HEK293 (cell line): ENCODE data around the gene TRMU.
A peak's percentile ranks its signal among the peaks of the same experiment; 100 is the strongest.

Experiments
- CTCF ChIA-PET: fragments of 350-600 bp; formaldehyde crosslinking; extraction: SDS; loops from one replicate; lab custom pipeline; 2021; ENCODE audit warnings: antibody characterized with exemption; lab: Yijun Ruan, JAX
- POLR2A ChIA-PET: fragments of 300-600 bp; formaldehyde crosslinking; extraction: SDS; loops from one replicate; lab custom pipeline; 2020; ENCODE audit warnings: antibody characterized with exemption, inconsistent platforms; lab: Yijun Ruan, JAX
- H3K27ac ChIP-seq: fragments of 200-500 bp; sonication (Bioruptor generic); 2 replicates; pipeline ENCODE4 v1.5.1; 2014; ENCODE audit warnings: low read depth, low read length, control low read depth, inconsistent platforms; ENCODE audit errors: extremely low read depth
- H3K36me3 ChIP-seq, 2 experiments: fragments of 200-500 bp in 1 of 2; sonication (Bioruptor generic) in 1 of 2; 1 replicate in 1 of 2; 2 replicates in 1 of 2; pipeline ENCODE4 v1.5.1; 2014 to 2017; ENCODE audit warnings: inconsistent platforms in 2 of 2, low read length in 2 of 2; ENCODE audit not compliant: control insufficient read depth in 2 of 2, insufficient read depth in 1 of 2
- H3K4me1 ChIP-seq: fragments of 200-500 bp; sonication (Bioruptor generic); 2 replicates; pipeline ENCODE4 v1.5.1; 2014; ENCODE audit warnings: mild to moderate bottlenecking, low read length, inconsistent platforms; ENCODE audit not compliant: control insufficient read depth, insufficient read depth
- H3K4me3 ChIP-seq: 2 replicates; pipeline ENCODE4 v1.5.1; 2011; ENCODE audit warnings: low read depth, mild to moderate bottlenecking, control low read depth, low read length, moderate library complexity
- H3K9me3 ChIP-seq: fragments of 200-500 bp; sonication (Bioruptor generic); 2 replicates; pipeline ENCODE4 v1.5.1; 2014; ENCODE audit warnings: low read depth, low read length, inconsistent platforms; ENCODE audit not compliant: control insufficient read depth, insufficient read depth
- KLF1 ChIP-seq: fragments of 450-650 bp; formaldehyde crosslinking; IDR thresholded peaks from 2 replicates; pipeline ENCODE4 v1.5.1; 2016; ENCODE audit warnings: missing biosample characterization, missing genetic modification characterization
- KLF16 ChIP-seq: fragments of 450-650 bp; formaldehyde crosslinking; IDR thresholded peaks from 2 replicates; pipeline ENCODE4 v1.5.1; 2017; ENCODE audit warnings: missing biosample characterization, missing genetic modification characterization
- REPIN1 ChIP-seq: fragments of 450-650 bp; formaldehyde crosslinking; IDR thresholded peaks from 2 replicates; pipeline ENCODE4 v1.5.1; 2017; ENCODE audit warnings: missing biosample characterization, missing genetic modification characterization, low read depth
- SP3 ChIP-seq: fragments of 450-650 bp; formaldehyde crosslinking; IDR thresholded peaks from 2 replicates; pipeline ENCODE4 v1.5.1; 2016; ENCODE audit warnings: missing biosample characterization, missing genetic modification characterization
- SP7 ChIP-seq: fragments of 450-650 bp; formaldehyde crosslinking; IDR thresholded peaks from 2 replicates; pipeline ENCODE4 v1.5.1; 2016; ENCODE audit warnings: missing biosample characterization, missing genetic modification characterization
- TSHZ1 ChIP-seq: fragments of 450-650 bp; formaldehyde crosslinking; IDR thresholded peaks from 2 replicates; pipeline ENCODE4 v1.5.1; 2016; ENCODE audit warnings: missing biosample characterization, missing genetic modification characterization, borderline replicate concordance
- YY1 ChIP-seq: fragments of 450-650 bp; formaldehyde crosslinking; IDR thresholded peaks from 2 replicates; pipeline ENCODE4 v1.5.1; 2018; ENCODE audit warnings: missing biosample characterization, missing genetic modification characterization
- ZBTB17 ChIP-seq: fragments of 450-650 bp; formaldehyde crosslinking; IDR thresholded peaks from 2 replicates; pipeline ENCODE4 v1.5.1; 2016; ENCODE audit warnings: missing biosample characterization, missing genetic modification characterization
- ZBTB20 ChIP-seq: fragments of 450-650 bp; formaldehyde crosslinking; IDR thresholded peaks from 2 replicates; pipeline ENCODE4 v1.5.1; 2016; ENCODE audit warnings: missing biosample characterization, missing genetic modification characterization
- ZBTB48 ChIP-seq: fragments of 450-650 bp; formaldehyde crosslinking; IDR thresholded peaks from 2 replicates; pipeline ENCODE4 v1.5.1; 2016; ENCODE audit warnings: missing biosample characterization, missing genetic modification characterization
- ZFP69B ChIP-seq: fragments of 450-650 bp; formaldehyde crosslinking; IDR thresholded peaks from 2 replicates; pipeline ENCODE4 v1.5.1; 2016; ENCODE audit warnings: missing biosample characterization, missing genetic modification characterization
- ZNF18 ChIP-seq: fragments of 450-650 bp; formaldehyde crosslinking; IDR thresholded peaks from 2 replicates; pipeline ENCODE4 v1.5.1; 2016; ENCODE audit warnings: missing biosample characterization, missing genetic modification characterization
- ZNF214 ChIP-seq: fragments of 450-650 bp; formaldehyde crosslinking; IDR thresholded peaks from 2 replicates; pipeline ENCODE4 v1.5.1; 2017; ENCODE audit warnings: missing biosample characterization, mild to moderate bottlenecking, missing genetic modification characterization, borderline replicate concordance
- ZNF223 ChIP-seq: fragments of 450-650 bp; formaldehyde crosslinking; IDR thresholded peaks from 2 replicates; pipeline ENCODE4 v1.5.1; 2016; ENCODE audit warnings: missing biosample characterization, missing genetic modification characterization
- ZNF362 ChIP-seq: fragments of 450-650 bp; formaldehyde crosslinking; IDR thresholded peaks from 2 replicates; pipeline ENCODE4 v1.5.1; 2016; ENCODE audit warnings: missing biosample characterization, missing genetic modification characterization
- ZNF501 ChIP-seq: fragments of 450-650 bp; formaldehyde crosslinking; IDR thresholded peaks from 2 replicates; pipeline ENCODE4 v1.5.1; 2016; ENCODE audit warnings: missing biosample characterization, missing genetic modification characterization
- ZNF530 ChIP-seq: fragments of 450-650 bp; formaldehyde crosslinking; IDR thresholded peaks from 2 replicates; pipeline ENCODE4 v1.5.1; 2016; ENCODE audit warnings: low read depth, missing biosample characterization, missing genetic modification characterization
- ZNF626 ChIP-seq: fragments of 450-650 bp; sonication (Bioruptor Pico); formaldehyde crosslinking; IDR thresholded peaks from 2 replicates; pipeline ENCODE4 v1.5.1; 2018; ENCODE audit warnings: missing biosample characterization, missing genetic modification characterization, inconsistent platforms
- ZXDB ChIP-seq: fragments of 450-650 bp; formaldehyde crosslinking; IDR thresholded peaks from 2 replicates; pipeline ENCODE4 v1.5.1; 2016; ENCODE audit warnings: missing biosample characterization, missing genetic modification characterization
- TF ChIP-seq, protein P1 (sequence below): fragments of 450-650 bp; formaldehyde crosslinking; conservative IDR thresholded peaks from 2 replicates; pipeline ENCODE4 v1.5.1; 2016; ENCODE audit warnings: low read depth, missing biosample characterization, missing genetic modification characterization
- TF ChIP-seq, protein P2 (sequence below): fragments of 450-650 bp; formaldehyde crosslinking; IDR thresholded peaks from 2 replicates; pipeline ENCODE4 v1.5.1; 2016; ENCODE audit warnings: missing biosample characterization, missing genetic modification characterization
- TF ChIP-seq, protein P3 (sequence below): fragments of 450-650 bp; formaldehyde crosslinking; IDR thresholded peaks from 2 replicates; pipeline ENCODE4 v1.5.1; 2016; ENCODE audit warnings: missing biosample characterization, missing genetic modification characterization

TRMU gene

DNA sequence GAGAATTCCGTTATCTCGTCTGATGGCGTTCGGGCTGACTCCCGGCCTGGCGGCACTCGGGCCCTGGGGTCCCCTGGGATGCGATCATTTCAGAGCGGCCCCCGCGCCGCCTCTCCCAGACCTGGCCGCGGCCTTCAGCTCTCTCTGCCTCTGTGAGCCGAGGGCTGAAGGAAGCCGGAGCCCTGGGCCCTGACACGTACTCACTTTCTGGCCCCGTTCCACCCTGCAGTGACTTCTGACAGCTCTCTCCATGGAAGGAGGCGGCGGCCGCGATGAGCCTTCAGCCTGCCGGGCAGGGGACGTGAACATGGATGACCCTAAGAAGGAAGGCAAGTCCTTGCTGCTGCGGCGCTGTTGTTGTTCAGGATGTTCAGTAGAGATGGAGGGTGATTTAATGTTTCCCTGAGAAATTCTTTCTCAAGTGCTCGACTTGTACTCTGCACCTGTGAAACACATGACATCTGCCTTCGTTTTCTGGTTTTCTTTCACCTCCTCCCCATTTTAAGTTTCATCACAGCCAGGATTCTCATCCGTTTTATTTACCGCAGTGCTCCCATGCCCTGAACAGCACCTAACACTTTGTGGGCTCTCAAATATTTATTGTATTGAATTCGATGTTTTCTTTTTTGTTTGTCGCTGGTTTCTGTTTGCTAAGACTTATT, 38.2 kb upstream of the TRMU start (continued):
- TF ChIP-seq, protein P1, sequence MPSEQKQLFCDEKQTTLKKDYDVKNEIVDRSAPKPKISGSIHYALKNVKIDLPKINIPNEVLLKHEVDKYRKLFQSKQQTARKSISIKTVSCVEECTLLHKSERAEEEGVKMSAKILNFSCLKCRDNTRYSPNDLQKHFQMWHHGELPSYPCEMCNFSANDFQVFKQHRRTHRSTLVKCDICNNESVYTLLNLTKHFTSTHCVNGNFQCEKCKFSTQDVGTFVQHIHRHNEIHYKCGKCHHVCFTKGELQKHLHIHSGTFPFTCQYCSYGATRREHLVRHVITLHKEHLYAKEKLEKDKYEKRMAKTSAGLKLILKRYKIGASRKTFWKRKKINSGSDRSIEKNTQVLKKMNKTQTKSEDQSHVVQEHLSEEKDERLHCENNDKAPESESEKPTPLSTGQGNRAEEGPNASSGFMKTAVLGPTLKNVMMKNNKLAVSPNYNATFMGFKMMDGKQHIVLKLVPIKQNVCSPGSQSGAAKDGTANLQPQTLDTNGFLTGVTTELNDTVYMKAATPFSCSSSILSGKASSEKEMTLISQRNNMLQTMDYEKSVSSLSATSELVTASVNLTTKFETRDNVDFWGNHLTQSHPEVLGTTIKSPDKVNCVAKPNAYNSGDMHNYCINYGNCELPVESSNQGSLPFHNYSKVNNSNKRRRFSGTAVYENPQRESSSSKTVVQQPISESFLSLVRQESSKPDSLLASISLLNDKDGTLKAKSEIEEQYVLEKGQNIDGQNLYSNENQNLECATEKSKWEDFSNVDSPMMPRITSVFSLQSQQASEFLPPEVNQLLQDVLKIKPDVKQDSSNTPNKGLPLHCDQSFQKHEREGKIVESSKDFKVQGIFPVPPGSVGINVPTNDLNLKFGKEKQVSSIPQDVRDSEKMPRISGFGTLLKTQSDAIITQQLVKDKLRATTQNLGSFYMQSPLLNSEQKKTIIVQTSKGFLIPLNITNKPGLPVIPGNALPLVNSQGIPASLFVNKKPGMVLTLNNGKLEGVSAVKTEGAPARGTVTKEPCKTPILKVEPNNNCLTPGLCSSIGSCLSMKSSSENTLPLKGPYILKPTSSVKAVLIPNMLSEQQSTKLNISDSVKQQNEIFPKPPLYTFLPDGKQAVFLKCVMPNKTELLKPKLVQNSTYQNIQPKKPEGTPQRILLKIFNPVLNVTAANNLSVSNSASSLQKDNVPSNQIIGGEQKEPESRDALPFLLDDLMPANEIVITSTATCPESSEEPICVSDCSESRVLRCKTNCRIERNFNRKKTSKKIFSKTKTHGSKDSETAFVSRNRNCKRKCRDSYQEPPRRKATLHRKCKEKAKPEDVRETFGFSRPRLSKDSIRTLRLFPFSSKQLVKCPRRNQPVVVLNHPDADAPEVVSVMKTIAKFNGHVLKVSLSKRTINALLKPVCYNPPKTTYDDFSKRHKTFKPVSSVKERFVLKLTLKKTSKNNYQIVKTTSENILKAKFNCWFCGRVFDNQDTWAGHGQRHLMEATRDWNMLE (tag by site-specific recombination): no peak
- TF ChIP-seq ZNF501 (tag by site-specific recombination) (peak; percentile 39; the same call in 1 of the 2 replicates), REPIN1 (tag by site-specific recombination) (no peak), ZBTB48 (peak; percentile 26; the same call in 1 of the 2 replicates), ZFP69B (0 out of 2 replicates have a peak, but pooled peaks have one; percentile 3), ZNF626 (tag by site-specific recombination) (no peak), ZXDB (tag by site-specific recombination) (0 out of 2 replicates have a peak, but pooled peaks have one; percentile 9), ZBTB20 (tag by site-specific recombination) (peak; percentile 61)
- TF ChIP-seq, protein P2, sequence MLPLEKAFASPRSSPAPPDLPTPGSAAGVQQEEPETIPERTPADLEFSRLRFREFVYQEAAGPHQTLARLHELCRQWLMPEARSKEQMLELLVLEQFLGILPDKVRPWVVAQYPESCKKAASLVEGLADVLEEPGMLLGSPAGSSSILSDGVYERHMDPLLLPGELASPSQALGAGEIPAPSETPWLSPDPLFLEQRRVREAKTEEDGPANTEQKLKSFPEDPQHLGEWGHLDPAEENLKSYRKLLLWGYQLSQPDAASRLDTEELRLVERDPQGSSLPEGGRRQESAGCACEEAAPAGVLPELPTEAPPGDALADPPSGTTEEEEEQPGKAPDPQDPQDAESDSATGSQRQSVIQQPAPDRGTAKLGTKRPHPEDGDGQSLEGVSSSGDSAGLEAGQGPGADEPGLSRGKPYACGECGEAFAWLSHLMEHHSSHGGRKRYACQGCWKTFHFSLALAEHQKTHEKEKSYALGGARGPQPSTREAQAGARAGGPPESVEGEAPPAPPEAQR (tag by site-specific recombination): no peak
- TF ChIP-seq, all 188 proteins: peak for 12

DNA sequence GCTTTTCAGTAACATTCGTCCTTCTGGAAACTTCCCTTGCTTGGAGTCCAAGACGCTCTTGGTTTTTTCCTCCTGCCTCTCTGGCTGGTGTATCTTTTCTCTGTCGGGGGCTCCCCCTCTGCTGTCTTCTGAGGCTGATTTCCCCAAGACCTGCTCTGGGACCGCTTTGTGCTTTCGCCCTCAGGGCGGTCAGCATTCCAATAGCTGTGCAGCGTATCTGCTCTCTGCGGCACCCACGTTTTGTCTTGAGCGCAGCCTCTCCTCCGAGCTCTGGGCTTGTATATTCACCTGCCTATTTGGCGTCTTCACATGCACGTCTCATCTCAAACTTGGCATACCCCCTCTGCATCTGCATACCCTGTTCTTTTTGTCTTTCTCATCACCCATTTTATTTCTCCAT, 36.4 kb upstream of the TRMU start:
- Histone ChIP-seq H3K36me3 (peaks cover 53 to 57% of the 10 kb centered on the region in 2 experiments), H3K4me3 (no peak overlapping the region), H3K27ac (no peak overlapping the region), H3K9me3 (no peaks in the 10 kb centered on the region), H3K4me1 (peaks cover 8% of the 10 kb centered on the region)
- ChIA-PET CTCF (interaction anchor here (0.9 kb wide), 1 partner anchor 304 kb away, joined by 3 read pairs; no protein-coding TSS in a partner anchor), POLR2A (interaction anchor here (0.7 kb wide), 1 partner anchor 169 kb away, joined by 7 read pairs; no protein-coding TSS in a partner anchor)
- TF ChIP-seq, protein P3, sequence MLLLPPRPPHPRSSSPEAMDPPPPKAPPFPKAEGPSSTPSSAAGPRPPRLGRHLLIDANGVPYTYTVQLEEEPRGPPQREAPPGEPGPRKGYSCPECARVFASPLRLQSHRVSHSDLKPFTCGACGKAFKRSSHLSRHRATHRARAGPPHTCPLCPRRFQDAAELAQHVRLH (tag by site-specific recombination): no peak
- TF ChIP-seq KLF16 (tag by site-specific recombination) (no peak), YY1 (tag by site-specific recombination) (no peak), ZNF18 (tag by site-specific recombination) (no peak), KLF1 (tag by site-specific recombination) (no peak), SP7 (tag by site-specific recombination) (no peak), ZNF362 (tag by site-specific recombination) (no peak), SP3 (tag by site-specific recombination) (no peak), ZNF214 (tag by site-specific recombination) (no peak), ZNF530 (tag by site-specific recombination) (no peak), ZBTB17 (tag by site-specific recombination) (no peak), TSHZ1 (no peak), ZNF223 (tag by site-specific recombination) (no peak)
